Measurements from ENCODE around the gene RPUSD1. TPM values are rescaled to one million over a fixed set of nuclear protein-coding genes. Genes with fewer than 3 reads are reported as not detected.

RPUSD1 gene
- total RNA-seq, 1 experiment from 2014 or later: 24.9 TPM

GRCh38 chr16:761625-762513 lies 26.3 kb downstream of the RPUSD1 start:
- CTCF ChIA-PET: interaction anchor here (0.6 to 2.9 kb wide), 7 partner anchors 8 to 50 kb away, joined by 3 to 11 read pairs (median 4); partner anchors contain the start of gene CIAO3
- BruUV-seq (replicated peaks): no TSS peak
- intact Hi-C loops (cut with micrococcal nuclease): no loop called here
- POLR2A ChIA-PET: interaction anchor here (0.7 to 3.9 kb wide), 17 partner anchors 8 to 1020 kb away, joined by 3 to 26 read pairs (median 4); partner anchors contain the start of genes ANTKMT, CCDC78, CIAO3 and HAGHL
- TF ChIP-seq CTCF (IDR thresholded peaks at IDR 0.05; ENCODE audit: unreplicated experiment): no peak
- Mint-ChIP-seq H3K4me3 (ENCODE audit: unreplicated experiment) (peak overlapping the region; percentile 60), H3K36me3 (ENCODE audit: insufficient read depth, unreplicated experiment) (no peaks in the 10 kb centered on the region), H3K27ac (ENCODE audit: low read depth, unreplicated experiment) (peak overlapping the region; percentile 61), H3K27me3 (ENCODE audit: insufficient read depth, unreplicated experiment) (no peaks in the 10 kb centered on the region), H3K9me3 (ENCODE audit: unreplicated experiment) (no peaks in the 10 kb centered on the region), H3K4me1 (ENCODE audit: insufficient read depth, unreplicated experiment) (peaks cover 10% of the 10 kb centered on the region)
- no peak for DNase-seq (ENCODE audit: unreplicated experiment)

- DNase-seq (ENCODE audit: unreplicated experiment): peak; percentile 76
- BruUV-seq (replicated peaks): TSS peak; percentile 65
- no peaks in the 10 kb centered on the region for H3K9me3 Mint-ChIP-seq (ENCODE audit: unreplicated experiment)
- peaks cover 10% of the 10 kb centered on the region for H3K4me1 Mint-ChIP-seq (ENCODE audit: insufficient read depth, unreplicated experiment)
- H3K27me3 Mint-ChIP-seq (ENCODE audit: insufficient read depth, unreplicated experiment): no peaks in the 10 kb centered on the region
- POLR2A ChIA-PET: interaction anchor here (0.8 to 3.9 kb wide), 16 partner anchors 9 to 1021 kb away, joined by 3 to 26 read pairs (median 5); partner anchors contain the start of genes ANTKMT, CCDC78, CHTF18 and CIAO3
- CTCF ChIA-PET: interaction anchor here (0.7 to 2.9 kb wide), 6 partner anchors 9 to 48 kb away, joined by 3 to 11 read pairs (median 8); partner anchors contain the start of gene CIAO3
- intact Hi-C loops (cut with micrococcal nuclease): no loop called here
- peak within 1 kb of the TSS; percentile 60 for H3K4me3 Mint-ChIP-seq (ENCODE audit: unreplicated experiment)
- no peak for TF ChIP-seq CTCF (IDR thresholded peaks at IDR 0.05; ENCODE audit: unreplicated experiment)
- H3K27ac Mint-ChIP-seq (ENCODE audit: low read depth, unreplicated experiment): peak within 1 kb of the TSS; percentile 61
- no peaks in the 10 kb centered on the region for H3K36me3 Mint-ChIP-seq (ENCODE audit: insufficient read depth, unreplicated experiment)
These were observed 27.4 kb downstream of the RPUSD1 start, which contains the start of gene MSLN for GRCh38 chr16:760545-761343. MSLN (plus strand) TSS chr16:760734; CDS start chr16:762681, 1,947 bp downstream.

GRCh38 chr16:760065-760464 lies 28.1 kb downstream of the RPUSD1 start:
- Mint-ChIP-seq H3K4me3 (ENCODE audit: unreplicated experiment) (peak overlapping the region; percentile 60), H3K9me3 (ENCODE audit: unreplicated experiment) (no peaks in the 10 kb centered on the region), H3K27me3 (ENCODE audit: insufficient read depth, unreplicated experiment) (no peaks in the 10 kb centered on the region), H3K4me1 (ENCODE audit: insufficient read depth, unreplicated experiment) (peaks cover 10% of the 10 kb centered on the region), H3K36me3 (ENCODE audit: insufficient read depth, unreplicated experiment) (no peaks in the 10 kb centered on the region), H3K27ac (ENCODE audit: low read depth, unreplicated experiment) (peak overlapping the region; percentile 61)
- ChIA-PET CTCF (interaction anchor here (0.6 to 2.9 kb wide), 5 partner anchors 14 to 298 kb away, joined by 3 to 11 read pairs (median 7); partner anchors contain the start of gene CIAO3), POLR2A (interaction anchor here (1.1 to 3.9 kb wide), 10 partner anchors 10 to 123 kb away, joined by 3 to 26 read pairs (median 9); partner anchors contain the start of genes ANTKMT, CHTF18, CIAO3 and METTL26)
- no peak for DNase-seq (ENCODE audit: unreplicated experiment)
- TF ChIP-seq CTCF (IDR thresholded peaks at IDR 0.05; ENCODE audit: unreplicated experiment): no peak
- intact Hi-C loops (cut with micrococcal nuclease): no loop called here
- BruUV-seq (replicated peaks): no TSS peak

Measured in MCF 10A (cell line).